ENCODE results near the gene SMIM13.
A peak's percentile ranks its signal among the peaks of the same experiment; 100 is the strongest.

The SMIM13 gene

GRCh38 chr6:11122380-11122779 lies 28.7 kb downstream of the SMIM13 start:
- DNase-seq (ENCODE audit: low read depth), result no peak

- no peak for DNase-seq (ENCODE audit: low read depth)
Observed at GRCh38 chr6:11123978-11124377, 30.3 kb downstream of the SMIM13 start.

- no peak for DNase-seq (ENCODE audit: low read depth)
Observed at GRCh38 chr6:11126876-11127275, 33.2 kb downstream of the SMIM13 start.

GRCh38 chr6:11128608-11129007 lies 35.0 kb downstream of the SMIM13 start:
- DNase-seq (ENCODE audit: low read depth), result no peak

- DNase-seq (ENCODE audit: low read depth), result no peak
Observed at GRCh38 chr6:11129908-11130565, 36.4 kb downstream of the SMIM13 start.

GRCh38 chr6:11130605-11131004 lies 37.0 kb downstream of the SMIM13 start:
- DNase-seq (ENCODE audit: low read depth), result no peak

- DNase-seq (ENCODE audit: low read depth), result no peak
Observed at GRCh38 chr6:11132194-11132888, 38.7 kb downstream of the SMIM13 start.

- DNase-seq (ENCODE audit: low read depth), result no peak
Observed at GRCh38 chr6:11133281-11133680, 39.6 kb downstream of the SMIM13 start.

GRCh38 chr6:11136809-11137208 lies 43.2 kb downstream of the SMIM13 start:
- DNase-seq (ENCODE audit: low read depth), result no peak

- no peak for DNase-seq (ENCODE audit: low read depth)
Observed at GRCh38 chr6:11139051-11139960, 45.7 kb downstream of the SMIM13 start.

GRCh38 chr6:11140056-11140455 lies 46.4 kb downstream of the SMIM13 start:
- no peak for DNase-seq (ENCODE audit: low read depth)

GRCh38 chr6:11141295-11141694 lies 47.7 kb downstream of the SMIM13 start:
- DNase-seq (ENCODE audit: low read depth), result no peak

- no peak for DNase-seq (ENCODE audit: low read depth)
Observed at GRCh38 chr6:11142296-11143027, 48.8 kb downstream of the SMIM13 start.

GRCh38 chr6:11143394-11144371 lies 50.0 kb downstream of the SMIM13 start:
- no peak for DNase-seq (ENCODE audit: low read depth)

GRCh38 chr6:11144393-11144851 lies 50.8 kb downstream of the SMIM13 start:
- peak; percentile 69 for DNase-seq (ENCODE audit: low read depth)

GRCh38 chr6:11146117-11146826 lies 52.6 kb downstream of the SMIM13 start:
- no peak for DNase-seq (ENCODE audit: low read depth)

- no peak for DNase-seq (ENCODE audit: low read depth)
Observed at GRCh38 chr6:11149551-11149950, 55.9 kb downstream of the SMIM13 start.

GRCh38 chr6:11151488-11151887 lies 57.9 kb downstream of the SMIM13 start:
- DNase-seq (ENCODE audit: low read depth), result no peak

GRCh38 chr6:11152581-11152980 lies 58.9 kb downstream of the SMIM13 start:
- no peak for DNase-seq (ENCODE audit: low read depth)

- no peak for DNase-seq (ENCODE audit: low read depth)
Observed at GRCh38 chr6:11153447-11153846, 59.8 kb downstream of the SMIM13 start.

Measured in stimulated activated CD4-positive, alpha-beta T cell treated with anti-CD3 and anti-CD28 coated beads, Interleukin-2, amount 100 ng/mL, for 4 hours (primary cell).